Adrenal gland (tissue), 5 donors: Measurements from ENCODE around the gene CHRDL1.

Source experiments
- CTCF ChIP-seq, 6 experiments: fragments of 450-650 bp in 4 of 6; fragments of 200-600 bp in 2 of 6; sonication (generic) in 1 of 6; IDR thresholded peaks; 1 replicate in 5 of 6; 2 replicates in 1 of 6; pipeline versions ENCODE4 v1.5.1 to v1.8.0; 2016 to 2021; ENCODE audit warnings: antibody characterized with exemption in 6 of 6, mild to moderate bottlenecking in 2 of 6, moderate library complexity in 1 of 6
- POLR2A ChIP-seq, 2 donors: fragments of 450-650 bp; IDR thresholded peaks; one replicate each; pipeline ENCODE4 v1.6.1; 2017; ENCODE audit warnings: antibody characterized with exemption in 2 of 2, mild to moderate bottlenecking in 2 of 2, moderate library complexity in 1 of 2
- donor health status: DM: no; HTN: no; CAD: no.

GRCh38 chrX:110796407-110796697 is 735 bp upstream of the CHRDL1 start:
- no peak for TF ChIP-seq CTCF (IDR thresholded peaks at IDR 0.05)
- TF ChIP-seq POLR2A (IDR thresholded peaks at IDR 0.05), result no peak
